CD4-positive, CD25-positive, alpha-beta regulatory T cell (primary cell): Measurements from ENCODE around the gene THAP7. TPM values are rescaled to one million over a fixed set of nuclear protein-coding genes. Genes with fewer than 3 reads are reported as not detected.
"Not testable (repeated sequence)": the region's sequence is repeated elsewhere in the genome, so short reads cannot be mapped to it uniquely, and the experiment has no call there.

ENCODE experiments used
- ATAC-seq, 2 donors: fragments of 150-1000 bp; cut with Tn5 transposase; one replicate each; pipeline ENCODE4 v1.10.0; 2021; ENCODE audit warnings: low read depth in 2 of 2, moderate number of reproducible peaks in 2 of 2, moderate library complexity in 1 of 2
- DNase-seq, 3 donors: peaks; one replicate each; pipeline versions ENCODE4 v3.0.0 to v3.0.0-alpha.2; 2012 to 2022; ENCODE audit warnings: mixed read lengths in 1 of 3
- H3K27ac ChIP-seq: one replicate; pipeline ENCODE4 v1.7.0; 2013; ENCODE audit warnings: mild to moderate bottlenecking, low read length; ENCODE audit not compliant: insufficient read depth, poor library complexity, severe bottlenecking
- H3K27me3 ChIP-seq: one replicate; pipeline ENCODE4 v1.7.0; 2013; ENCODE audit warnings: low read length; ENCODE audit not compliant: control insufficient read depth, insufficient read depth
- H3K36me3 ChIP-seq: one replicate; pipeline ENCODE4 v1.7.0; 2013; ENCODE audit warnings: mild to moderate bottlenecking, low read length, moderate library complexity; ENCODE audit not compliant: control insufficient read depth, insufficient read depth
- H3K4me1 ChIP-seq: 2 replicates; pipeline ENCODE4 v1.7.0; 2013; ENCODE audit warnings: mild to moderate bottlenecking, low read length; ENCODE audit not compliant: insufficient read depth, control insufficient read depth, poor library complexity, severe bottlenecking
- H3K4me3 ChIP-seq: one replicate; pipeline ENCODE4 v1.7.0; 2013; ENCODE audit warnings: low read depth, mild to moderate bottlenecking, low read length, moderate library complexity
- H3K9me3 ChIP-seq, 2 experiments: 1 replicate in 1 of 2; 2 replicates in 1 of 2; pipeline ENCODE4 v1.7.0; 2013; ENCODE audit warnings: low read length in 2 of 2, mild to moderate bottlenecking in 1 of 2, moderate library complexity in 1 of 2; ENCODE audit not compliant: control insufficient read depth in 2 of 2
- H3K27ac Mint-ChIP-seq, 3 donors: one replicate each; pipeline ENCODE4 v1.8.0; 2020 to 2022; ENCODE audit warnings: mild to moderate bottlenecking in 3 of 3, mixed read lengths in 3 of 3, moderate library complexity in 2 of 3
- H3K27me3 Mint-ChIP-seq: one replicate; pipeline ENCODE4 v1.8.0; 2022; ENCODE audit warnings: mild to moderate bottlenecking, mixed read lengths
- H3K36me3 Mint-ChIP-seq: one replicate; pipeline ENCODE4 v1.8.0; 2020; ENCODE audit warnings: mixed read lengths
- H3K4me1 Mint-ChIP-seq, 4 donors: one replicate each; pipeline ENCODE4 v1.8.0; 2020 to 2022; ENCODE audit warnings: mixed read lengths in 4 of 4, mild to moderate bottlenecking in 1 of 4
- H3K4me3 Mint-ChIP-seq, 4 donors: one replicate each; pipeline ENCODE4 v1.8.0; 2020 to 2022; ENCODE audit warnings: mild to moderate bottlenecking in 4 of 4, mixed read lengths in 4 of 4, moderate library complexity in 3 of 4
- H3K9me3 Mint-ChIP-seq, 7 donors: one replicate each; pipeline ENCODE4 v1.8.0; 2020 to 2022; ENCODE audit warnings: mixed read lengths in 7 of 7, mild to moderate bottlenecking in 3 of 7, moderate library complexity in 2 of 7
- polyA plus RNA-seq, 4 donors: library from polyadenylated mRNA; unstranded; fragments of 300-500 nt; fragmentation: Illumina TruSeq; gene quantifications; one replicate each; pipeline ENCODE4 v1.2.3, GENCODE V29; 2021
- total RNA-seq: library from RNA; stranded (reverse); gene quantifications from one replicate; pipeline ENCODE4 v1.2.3, GENCODE V29; 2022

Gene THAP7
- total and polyA plus RNA-seq, 5 donors from 2014 or later: 38.5 to 58.0 (median 43.5) TPM

DNA sequence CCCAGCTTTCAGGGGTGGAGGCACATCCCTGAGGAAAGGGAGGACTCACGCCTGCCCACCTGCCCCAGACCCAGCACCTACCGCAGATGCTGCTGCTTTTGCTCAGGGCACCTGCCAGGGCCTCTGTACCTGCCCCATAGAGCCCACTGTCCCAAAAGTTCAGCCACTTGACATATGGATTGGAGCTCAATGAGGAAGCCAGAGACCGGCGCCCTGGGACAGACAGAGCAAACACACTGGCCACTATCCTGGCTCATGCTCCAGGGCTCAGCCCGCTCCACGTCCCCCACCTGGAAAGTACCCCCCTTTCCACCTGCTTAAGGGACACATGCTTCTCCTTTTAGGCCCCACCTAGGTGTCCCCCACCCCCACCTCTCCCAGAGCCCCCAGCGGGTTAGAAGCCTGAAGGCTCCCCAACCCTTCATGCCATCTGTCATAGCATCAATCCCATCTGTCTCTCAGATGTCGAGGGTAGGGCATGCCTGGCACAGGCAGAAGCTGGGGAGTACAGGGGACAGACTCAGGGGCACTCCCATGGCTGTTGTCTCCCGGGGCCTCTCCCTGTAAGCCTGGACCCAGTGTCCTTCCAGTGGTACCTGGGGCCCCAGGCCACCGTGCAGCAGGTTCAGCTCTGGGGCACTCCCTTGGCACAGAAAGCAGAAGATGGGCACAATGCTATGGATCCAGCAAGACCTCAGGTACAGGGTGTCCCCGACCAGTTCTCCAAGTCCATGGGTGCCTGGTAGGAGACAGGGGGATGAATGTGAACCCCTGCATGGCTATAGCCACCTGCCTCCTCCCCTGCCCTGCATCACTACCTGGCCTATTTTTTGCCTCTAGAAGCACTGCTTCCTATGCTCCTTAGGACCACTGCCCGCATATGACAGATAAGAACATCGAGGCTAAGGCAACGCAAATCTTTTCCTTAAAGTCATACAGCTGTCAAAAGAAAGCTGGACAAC lies 10.8 kb upstream of the THAP7 start:
- H3K27me3 ChIP-seq: no peaks in the 10 kb centered on the region
- peak overlapping the region; percentile 48 to 80 (median 64) for H3K4me3 Mint-ChIP-seq
- no peaks in the 10 kb centered on the region for H3K27me3 Mint-ChIP-seq
- no peak overlapping the region for H3K27ac ChIP-seq
- DNase-seq (no peak), ATAC-seq (no peak)
- no peaks in the 10 kb centered on the region for H3K36me3 ChIP-seq
- H3K4me1 ChIP-seq: peaks cover 17% of the 10 kb centered on the region
- H3K4me3 ChIP-seq: no peak overlapping the region
- H3K4me1 Mint-ChIP-seq: peaks cover 0 to 34% (median 10%) of the 10 kb centered on the region in 4 donors
- no peaks in the 10 kb centered on the region for H3K36me3 Mint-ChIP-seq
- H3K27ac Mint-ChIP-seq: peak overlapping the region in 2 of 3 donors; percentile 85 to 86
- H3K9me3 Mint-ChIP-seq: no peaks in the 10 kb centered on the region
- H3K9me3 ChIP-seq: no peaks in the 10 kb centered on the region

DNA sequence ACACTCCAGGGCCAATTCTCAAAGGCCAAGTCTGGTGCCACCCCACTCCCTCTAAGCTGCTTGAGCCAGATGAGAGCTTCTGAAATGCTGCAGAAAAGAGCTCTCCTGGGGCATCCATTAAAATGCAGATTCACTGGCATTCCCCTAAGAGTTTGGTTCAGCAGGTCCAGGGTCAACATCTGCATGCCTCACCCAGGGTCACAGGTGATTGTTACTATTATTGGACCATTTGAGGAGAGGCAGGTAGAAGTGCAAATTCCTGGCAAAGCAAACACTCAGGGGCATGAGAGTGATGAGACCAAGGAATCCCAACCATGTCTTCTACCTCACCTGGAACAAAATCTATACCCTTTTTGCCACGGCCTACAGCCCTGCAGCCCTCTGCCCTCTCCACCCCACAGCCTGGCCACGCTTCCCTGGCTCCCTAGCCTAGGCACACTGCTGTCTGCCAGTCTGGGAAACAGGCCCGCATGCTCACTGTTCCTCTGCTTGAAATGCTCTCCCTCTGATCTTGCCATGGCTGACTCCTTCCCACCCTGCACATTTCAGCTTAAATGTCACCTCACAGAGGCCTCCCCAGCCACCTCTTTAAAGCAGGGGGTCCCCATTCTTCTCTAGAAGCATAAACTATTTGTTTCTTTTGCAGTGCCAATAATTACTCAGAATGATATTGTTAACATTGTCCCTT lies 8.7 kb upstream of the THAP7 start:
- H3K4me3 ChIP-seq: no peak overlapping the region
- no peaks in the 10 kb centered on the region for H3K9me3 ChIP-seq
- H3K4me3 Mint-ChIP-seq: peak overlapping the region in 2 of 4 donors; percentile 10 to 27
- peak overlapping the region in 1 of 3 donors; percentile 72 for H3K27ac Mint-ChIP-seq
- H3K27ac ChIP-seq: no peak overlapping the region
- ATAC-seq (no peak), DNase-seq (no peak)
- peaks cover 5 to 26% (median 10%) of the 10 kb centered on the region in 4 donors for H3K4me1 Mint-ChIP-seq
- H3K4me1 ChIP-seq: peaks cover 17% of the 10 kb centered on the region
- H3K36me3 Mint-ChIP-seq: no peaks in the 10 kb centered on the region
- H3K27me3 Mint-ChIP-seq: no peaks in the 10 kb centered on the region
- H3K27me3 ChIP-seq: no peaks in the 10 kb centered on the region
- no peaks in the 10 kb centered on the region for H3K9me3 Mint-ChIP-seq
- no peaks in the 10 kb centered on the region for H3K36me3 ChIP-seq

DNA sequence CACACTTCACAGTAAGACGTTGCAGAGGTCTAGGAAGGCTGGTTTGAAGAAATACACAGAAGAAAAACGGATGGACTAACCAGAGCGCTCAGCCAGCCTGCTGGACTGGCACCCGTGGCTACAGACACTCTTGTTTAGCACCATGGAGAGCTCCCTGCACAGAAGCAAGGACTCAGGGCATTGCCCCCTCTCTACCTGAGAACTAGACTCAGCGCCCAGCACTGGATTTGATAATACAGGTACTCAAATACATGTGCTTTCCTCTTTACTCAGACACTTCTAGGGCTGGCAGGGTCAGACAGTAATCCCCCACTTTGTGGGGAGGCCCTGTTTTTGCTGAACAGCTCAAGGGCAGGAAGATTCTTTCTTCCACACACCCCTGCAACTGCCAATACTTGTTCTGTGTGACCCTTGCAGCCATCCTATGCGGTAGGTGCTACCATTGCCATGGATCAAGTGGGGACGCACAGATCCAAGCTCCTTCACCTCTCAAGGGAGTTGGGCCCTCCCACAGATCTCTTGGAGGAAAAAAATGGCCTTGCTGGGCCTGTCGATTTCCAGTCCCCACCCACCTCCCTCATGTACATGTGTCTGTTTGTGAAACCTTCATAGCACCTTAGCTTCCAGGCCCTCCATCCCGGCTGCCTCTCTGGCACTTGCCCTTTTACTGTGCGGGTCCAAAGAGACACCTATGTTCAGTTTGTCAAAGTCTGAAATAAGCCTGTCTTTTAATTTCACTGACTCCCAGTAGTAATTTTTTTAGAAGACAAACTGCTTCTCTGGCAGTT lies 7.9 kb upstream of the THAP7 start:
- ATAC-seq: no peak
- Mint-ChIP-seq H3K27me3 (no peaks in the 10 kb centered on the region), H3K4me1 (peaks cover 5 to 19% (median 8%) of the 10 kb centered on the region in 4 donors), H3K36me3 (no peaks in the 10 kb centered on the region), H3K9me3 (no peaks in the 10 kb centered on the region), H3K27ac (no peak overlapping the region), H3K4me3 (peak overlapping the region in 1 of 4 donors; percentile 27)
- Histone ChIP-seq H3K27me3 (no peaks in the 10 kb centered on the region), H3K36me3 (no peaks in the 10 kb centered on the region), H3K4me3 (no peak overlapping the region), H3K27ac (no peak overlapping the region), H3K9me3 (no peaks in the 10 kb centered on the region), H3K4me1 (peaks cover 11% of the 10 kb centered on the region)
- DNase-seq: peak in 2 of 3 donors; percentile 26 to 38

DNA sequence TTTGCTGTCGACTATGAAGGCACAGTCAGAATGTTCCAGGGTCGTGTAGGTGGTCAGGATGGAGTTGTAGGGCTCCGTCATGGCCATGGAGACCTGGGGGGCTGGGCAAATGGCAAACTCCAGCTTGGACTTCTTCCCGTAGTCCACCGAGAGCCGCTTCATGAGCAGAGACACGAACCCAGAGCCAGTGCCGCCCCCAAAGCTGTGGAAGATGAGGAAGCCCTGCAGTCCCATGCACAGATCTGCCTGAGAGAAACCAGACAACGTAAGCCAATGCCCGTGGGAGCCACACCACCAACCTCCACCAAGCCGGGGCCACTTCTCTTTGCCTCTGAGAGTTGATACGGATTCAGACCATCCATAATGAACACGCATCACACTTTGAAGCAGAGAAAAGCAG lies 7.3 kb upstream of the THAP7 start:
- H3K4me1 ChIP-seq, H3K27me3 ChIP-seq, H3K27me3 Mint-ChIP-seq, H3K36me3 Mint-ChIP-seq, H3K27ac ChIP-seq, H3K4me3 ChIP-seq, H3K9me3 ChIP-seq, ATAC-seq, H3K27ac Mint-ChIP-seq, H3K9me3 Mint-ChIP-seq, H3K36me3 ChIP-seq, DNase-seq: not testable (repeated sequence)
- Mint-ChIP-seq H3K4me1 (peaks cover 3 to 13% (median 5%) of the 10 kb centered on the region in 4 donors), H3K4me3 (peak overlapping the region in 2 of 4 donors; percentile 27 to 47)

DNA sequence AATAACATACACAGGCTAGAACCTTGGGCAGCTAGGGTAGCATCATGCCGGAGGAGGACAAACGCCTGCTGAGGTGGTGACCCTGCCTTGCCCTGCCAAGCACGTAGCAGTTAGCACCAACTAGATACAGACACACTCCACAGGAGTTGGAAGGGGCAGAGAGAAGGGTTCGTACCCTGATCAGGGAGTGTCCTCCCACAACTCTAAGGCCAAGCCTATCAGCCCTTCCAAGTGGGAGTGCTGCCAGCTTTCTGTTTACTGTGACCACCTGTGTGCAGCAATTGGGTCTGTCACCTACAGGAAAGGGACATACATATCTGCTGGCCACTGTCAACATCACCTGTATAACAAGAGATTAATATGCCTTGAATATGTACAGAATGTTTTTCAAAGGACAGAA lies 1.9 kb upstream of the THAP7 start:
- Histone ChIP-seq H3K27ac (peak overlapping the region; percentile 99), H3K27me3 (no peaks in the 10 kb centered on the region), H3K4me3 (no peak overlapping the region), H3K36me3 (peaks cover 11% of the 10 kb centered on the region), H3K9me3 (no peaks in the 10 kb centered on the region), H3K4me1 (peaks cover 27% of the 10 kb centered on the region)
- Mint-ChIP-seq H3K27me3 (no peaks in the 10 kb centered on the region), H3K36me3 (peaks cover 4% of the 10 kb centered on the region), H3K4me3 (peak overlapping the region in 2 of 4 donors; percentile 94 to 99), H3K4me1 (peaks cover 7 to 51% (median 20%) of the 10 kb centered on the region in 4 donors), H3K9me3 (no peaks in the 10 kb centered on the region), H3K27ac (peak overlapping the region in 2 of 3 donors; percentile 47 to 63)
- ATAC-seq (no peak), DNase-seq (no peak)

DNA sequence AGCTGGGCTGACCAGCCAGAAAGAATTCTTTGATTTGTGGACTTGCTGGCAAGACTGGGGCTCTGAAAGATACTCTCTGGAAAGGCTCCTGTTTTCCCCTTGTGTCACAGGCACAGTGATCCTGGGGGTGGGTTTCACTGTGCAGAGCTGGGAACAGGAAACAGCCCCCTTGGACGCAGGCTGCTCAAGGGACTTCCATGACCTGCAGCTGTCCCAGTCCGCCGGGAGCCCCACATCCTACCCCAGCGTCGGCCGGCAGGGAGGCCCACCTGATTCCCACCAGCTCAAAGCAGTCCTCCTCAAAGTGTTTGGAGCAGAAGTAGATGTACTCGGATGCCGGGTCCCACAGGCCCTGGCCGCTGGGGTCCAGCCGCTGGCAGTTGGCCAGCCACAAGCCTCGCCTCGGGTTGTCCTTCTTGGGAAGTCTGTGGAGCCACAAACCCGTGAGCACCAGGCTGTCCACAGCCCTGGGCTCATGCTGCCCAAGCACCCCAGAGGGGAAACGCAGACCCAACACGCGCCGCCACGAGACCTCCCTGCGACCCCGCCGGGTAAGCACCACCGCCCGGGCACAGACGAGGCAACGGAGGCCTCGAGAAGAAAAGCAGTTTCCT lies 824 bp downstream of the THAP7 start:
- Histone ChIP-seq H3K36me3 (peaks cover 17% of the 10 kb centered on the region), H3K9me3 (no peaks in the 10 kb centered on the region), H3K27me3 (no peaks in the 10 kb centered on the region), H3K4me1 (peaks cover 27% of the 10 kb centered on the region), H3K27ac (peak overlapping the region; percentile 99), H3K4me3 (peak overlapping the region; percentile 74)
- no peaks in the 10 kb centered on the region for H3K27me3 Mint-ChIP-seq
- peak overlapping the region; percentile 96 to 99 (median 99) for H3K27ac Mint-ChIP-seq
- peaks cover 0 to 1% (median 0%) of the 10 kb centered on the region in 7 donors for H3K9me3 Mint-ChIP-seq
- peaks cover 5 to 53% (median 18%) of the 10 kb centered on the region in 4 donors for H3K4me1 Mint-ChIP-seq
- peaks cover 4% of the 10 kb centered on the region for H3K36me3 Mint-ChIP-seq
- DNase-seq: no peak
- ATAC-seq: no peak
- H3K4me3 Mint-ChIP-seq: peak overlapping the region; percentile 94 to 99 (median 97)
